ENCODE measurements around the gene EDAR. TPM values are rescaled to one million over a fixed set of nuclear protein-coding genes. Genes with fewer than 3 reads are reported as not detected.

The EDAR gene
- total RNA-seq, 2 donors from 2014 or later, result 0.43 to 0.46 TPM

DNA sequence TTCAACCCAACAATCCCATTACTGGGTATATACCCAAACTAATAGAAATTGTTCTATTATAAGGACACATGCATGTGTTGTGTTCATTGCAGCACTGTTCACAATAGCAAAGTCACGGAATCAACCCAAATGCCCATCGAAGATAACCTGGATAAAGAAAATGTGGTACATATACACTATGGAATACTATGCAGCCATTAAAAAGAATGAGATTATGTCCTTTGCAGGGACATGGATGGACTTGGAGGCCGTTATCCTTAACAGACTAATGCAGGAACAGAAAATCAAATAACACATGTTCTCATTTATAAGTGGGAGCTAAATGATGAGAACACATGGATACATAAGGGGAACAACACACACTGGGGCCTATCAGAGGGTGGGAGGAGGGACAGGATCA is 136.6 kb downstream of the EDAR start:
- DNase-seq (ENCODE audit: low spot score in 2 of 2), result no peak
- Mint-ChIP-seq H3K27ac (no peak overlapping the region), H3K9me3 (no peaks in the 10 kb centered on the region), H3K36me3 (no peaks in the 10 kb centered on the region)
- no peak for ATAC-seq

DNA sequence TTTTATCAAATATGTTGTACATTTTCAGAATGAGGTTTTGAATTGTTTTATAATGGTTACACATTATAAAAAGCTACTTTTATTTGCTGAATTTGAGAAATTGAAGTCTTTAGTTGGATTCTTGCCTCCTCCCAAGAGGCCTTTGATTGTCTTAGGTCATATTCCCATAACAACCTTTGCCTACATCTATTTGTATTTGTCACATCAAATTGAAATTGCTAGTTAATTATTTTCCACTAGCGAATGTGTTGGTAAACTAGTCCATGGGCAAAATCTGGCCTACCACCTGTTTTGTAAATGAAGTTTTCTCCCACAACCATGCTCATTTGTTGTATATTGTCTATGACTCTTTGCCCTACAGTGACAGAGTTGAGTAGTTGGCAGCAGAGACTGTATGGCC is 142.0 kb downstream of the EDAR start:
- no peak for ATAC-seq
- no peak overlapping the region for H3K27ac Mint-ChIP-seq
- peaks cover 6% of the 10 kb centered on the region in 2 donors for H3K36me3 Mint-ChIP-seq
- DNase-seq (ENCODE audit: low spot score in 2 of 2), result no peak
- H3K9me3 Mint-ChIP-seq, result no peaks in the 10 kb centered on the region

DNA sequence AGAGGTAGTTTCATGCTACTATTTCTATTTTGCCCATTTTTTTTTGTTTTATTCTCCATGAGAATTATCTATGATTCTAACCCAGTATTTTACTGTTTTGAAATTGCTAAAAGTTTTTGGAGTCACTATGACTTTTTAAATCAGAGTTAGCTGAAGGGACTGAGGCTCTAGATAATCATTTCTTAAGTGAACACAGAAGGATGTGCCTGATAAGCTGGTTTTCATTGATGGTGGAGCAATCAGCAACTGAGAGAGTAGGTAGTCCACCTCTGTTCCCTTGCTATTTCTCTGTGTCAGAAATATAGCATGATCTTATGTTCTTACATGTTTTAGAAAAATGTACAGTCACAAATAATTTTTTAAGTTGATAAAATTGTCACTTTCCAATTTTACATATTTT is 143.1 kb downstream of the EDAR start:
- Mint-ChIP-seq H3K36me3 (peaks cover 10 to 13% of the 10 kb centered on the region in 2 donors), H3K9me3 (peaks cover 0 to 4% of the 10 kb centered on the region in 2 donors), H3K27ac (no peak overlapping the region)
- no peak for DNase-seq (ENCODE audit: low spot score in 2 of 2)
- no peak for ATAC-seq

Other genes starting within 250 kb of the EDAR start
- gene CCDC138, start 202.4 kb downstream of the EDAR start, total RNA-seq, result 10 to 100 TPM in 1 of 2 donors, 1 to 10 TPM in 1; 6.5 to 16.0 TPM
- 1 to 10 TPM; 1.0 to 1.7 TPM for gene SH3RF3, start 140.0 kb upstream of the EDAR start, total RNA-seq

Data from activated naive CD4-positive, alpha-beta T cell treated with anti-CD3 and anti-CD28 coated beads, Interleukin-2, amount 50 U/mL, for 72 hours (primary cell).